ENCODE results near the gene C9orf78. TPM values are rescaled to one million over a fixed set of nuclear protein-coding genes. Genes with fewer than 3 reads are reported as not detected.
A peak's percentile ranks its signal among the peaks of the same experiment; 100 is the strongest.

The C9orf78 gene
- 37.0 TPM for polyA plus RNA-seq (ENCODE audit: insufficient read length)

GRCh38 chr9:129835128-129835859 lies at the start of gene C9orf78, which contains the start of gene USP20:
Gene C9orf78 (minus strand): TSS chr9:129835275. CDS start chr9:129835221, 54 bp downstream.
Gene USP20 (plus strand): TSS chr9:129835458. CDS start chr9:129852556, 17,098 bp downstream.
- DNase-seq, result peak; percentile 98

GRCh38 chr9:129884220-129885017 lies 49.3 kb upstream of the C9orf78 start:
- peak; percentile 70 for DNase-seq

GRCh38 chr9:129881547-129882324 lies 46.7 kb upstream of the C9orf78 start:
- DNase-seq, result no peak

GRCh38 chr9:129880654-129881546 lies 45.8 kb upstream of the C9orf78 start:
- DNase-seq, result peak; percentile 85

- DNase-seq, result no peak
These were observed 45.0 kb upstream of the C9orf78 start for GRCh38 chr9:129879991-129880653.

GRCh38 chr9:129879103-129879699 lies 44.1 kb upstream of the C9orf78 start:
- no peak for DNase-seq

GRCh38 chr9:129878291-129878690 lies 43.2 kb upstream of the C9orf78 start:
- DNase-seq, result no peak

- no peak for DNase-seq
These were observed 41.7 kb upstream of the C9orf78 start for GRCh38 chr9:129876815-129877214.

- DNase-seq, result no peak
These were observed 40.8 kb upstream of the C9orf78 start for GRCh38 chr9:129875687-129876395.

- DNase-seq, result no peak
These were observed 40.1 kb upstream of the C9orf78 start for GRCh38 chr9:129875181-129875611.

- no peak for DNase-seq
These were observed 39.4 kb upstream of the C9orf78 start for GRCh38 chr9:129874261-129875101.

GRCh38 chr9:129873563-129874190 lies 38.6 kb upstream of the C9orf78 start:
- DNase-seq, result no peak

GRCh38 chr9:129871046-129871445 lies 36.0 kb upstream of the C9orf78 start:
- DNase-seq, result no peak

- no peak for DNase-seq
These were observed 34.8 kb upstream of the C9orf78 start for GRCh38 chr9:129869585-129870501.

GRCh38 chr9:129868872-129869486 lies 33.9 kb upstream of the C9orf78 start:
- DNase-seq, result no peak

- no peak for DNase-seq
These were observed 33.2 kb upstream of the C9orf78 start for GRCh38 chr9:129868023-129868871.

Data from hindlimb muscle (tissue), 1 donor.